ENCODE measurements around the gene STYK1. TPM values are rescaled to one million over a fixed set of nuclear protein-coding genes. Genes with fewer than 3 reads are reported as not detected.
A peak's percentile ranks its signal among the peaks of the same experiment; 100 is the strongest.

The STYK1 gene
- under 1 TPM in 1 of 2 donors, not detected in 1; 0.12 TPM for total RNA-seq
- long read RNA-seq = 0 reads

- DNase-seq (peak; percentile 50), ATAC-seq (peak; percentile 69 to 76)
- intact Hi-C loops (cut with DNase I) = no loop called here
These were observed at the start of gene STYK1 for GRCh38 chr12:10673659-10674384. Gene STYK1 (minus strand): TSS chr12:10674052. CDS start chr12:10634618, 39,434 bp downstream.

- ATAC-seq (peak; percentile 78 to 84), DNase-seq (peak; percentile 93)
- intact Hi-C loops (cut with DNase I) = loop anchor here in 1 of 2 donors (10.0 kb wide), 1 partner anchor 108 kb away; the partner anchor contains the start of gene MAGOHB
These were observed 49.3 kb upstream of the STYK1 start, which contains the start of gene YBX3 for GRCh38 chr12:10722905-10723746. Gene YBX3 (minus strand): TSS chr12:10723323. CDS start chr12:10723111, 212 bp downstream.

GRCh38 chr12:10722502-10722904, 48.7 kb upstream of the STYK1 start:
- DNase-seq (peak; percentile 68), ATAC-seq (peak; percentile 60 to 73)
- intact Hi-C loops (cut with DNase I) = loop anchor here in 1 of 2 donors (10.0 kb wide), 1 partner anchor 108 kb away; the partner anchor contains the start of gene MAGOHB

GRCh38 chr12:10721651-10722501, 48.0 kb upstream of the STYK1 start:
- intact Hi-C loops (cut with DNase I) = loop anchor here in 1 of 2 donors (10.0 kb wide), 1 partner anchor 107 kb away; the partner anchor contains the start of gene MAGOHB
- peak; percentile 94 for DNase-seq
- peak; percentile 87 to 92 for ATAC-seq

- intact Hi-C loops (cut with DNase I) = loop anchor here in 1 of 2 donors (10.0 kb wide), 1 partner anchor 106 kb away; the partner anchor contains the start of gene MAGOHB
- ATAC-seq (no peak), DNase-seq (no peak)
These were observed 47.3 kb upstream of the STYK1 start for GRCh38 chr12:10720974-10721650.

GRCh38 chr12:10719482-10719881, 45.6 kb upstream of the STYK1 start:
- ATAC-seq (no peak), DNase-seq (peak; percentile 42)
- intact Hi-C loops (cut with DNase I) = loop anchor here in 1 of 2 donors (10.0 kb wide), 1 partner anchor 495 kb away; no protein-coding TSS in a partner anchor

- DNase-seq = no peak
- intact Hi-C loops (cut with DNase I) = loop anchor here in 1 of 2 donors (10.0 kb wide), 1 partner anchor 494 kb away; no protein-coding TSS in a partner anchor
- ATAC-seq = no peak
These were observed 44.5 kb upstream of the STYK1 start for GRCh38 chr12:10718279-10718821.

- DNase-seq = no peak
- no peak for ATAC-seq
- intact Hi-C loops (cut with DNase I) = loop anchor here in 1 of 2 donors (10.0 kb wide), 1 partner anchor 493 kb away; no protein-coding TSS in a partner anchor
These were observed 43.6 kb upstream of the STYK1 start for GRCh38 chr12:10717410-10717809.

- intact Hi-C loops (cut with DNase I) = loop anchor here in 1 of 2 donors (10.0 kb wide), 1 partner anchor 492 kb away; no protein-coding TSS in a partner anchor
These were observed 43.0 kb upstream of the STYK1 start for GRCh38 chr12:10716704-10717315.

GRCh38 chr12:10716277-10716676, 42.4 kb upstream of the STYK1 start:
- no peak for DNase-seq
- intact Hi-C loops (cut with DNase I) = loop anchor here in 1 of 2 donors (10.0 kb wide), 1 partner anchor 491 kb away; no protein-coding TSS in a partner anchor
- no peak for ATAC-seq

More at GRCh38 chr12:10716704-10717315, 43.0 kb upstream of the STYK1 start:
- DNase-seq (peak; percentile 90), ATAC-seq (peak; percentile 89 to 96)

- intact Hi-C loops (cut with DNase I) = loop anchor here in 1 of 2 donors (10.0 kb wide), 1 partner anchor 491 kb away; no protein-coding TSS in a partner anchor
- ATAC-seq (no peak), DNase-seq (no peak)
These were observed 41.6 kb upstream of the STYK1 start for GRCh38 chr12:10715491-10715890.

- intact Hi-C loops (cut with DNase I) = loop anchor here in 1 of 2 donors (10.0 kb wide), 1 partner anchor 485 kb away; no protein-coding TSS in a partner anchor
- no peak for DNase-seq
- no peak for ATAC-seq
These were observed 36.0 kb upstream of the STYK1 start for GRCh38 chr12:10709808-10710207.

- no peak for DNase-seq
- intact Hi-C loops (cut with DNase I) = no loop called here
- peak; percentile 64 to 70 for ATAC-seq
These were observed 35.0 kb upstream of the STYK1 start for GRCh38 chr12:10708862-10709261.

- DNase-seq (no peak), ATAC-seq (peak; percentile 66 to 89)
- intact Hi-C loops (cut with DNase I) = no loop called here
These were observed 31.8 kb upstream of the STYK1 start for GRCh38 chr12:10705655-10706054.

GRCh38 chr12:10701843-10702242, 28.0 kb upstream of the STYK1 start:
- ATAC-seq (no peak), DNase-seq (no peak)
- intact Hi-C loops (cut with DNase I) = no loop called here

GRCh38 chr12:10701131-10701681, 27.4 kb upstream of the STYK1 start:
- peak in 1 of 2 donors; percentile 17 for ATAC-seq
- intact Hi-C loops (cut with DNase I) = no loop called here
- no peak for DNase-seq
